ENCODE measurements around the gene POU4F3.
"Not testable (repeated sequence)": the region's sequence is repeated elsewhere in the genome, so short reads cannot be mapped to it uniquely, and the experiment has no call there.

The POU4F3 gene, protein sequence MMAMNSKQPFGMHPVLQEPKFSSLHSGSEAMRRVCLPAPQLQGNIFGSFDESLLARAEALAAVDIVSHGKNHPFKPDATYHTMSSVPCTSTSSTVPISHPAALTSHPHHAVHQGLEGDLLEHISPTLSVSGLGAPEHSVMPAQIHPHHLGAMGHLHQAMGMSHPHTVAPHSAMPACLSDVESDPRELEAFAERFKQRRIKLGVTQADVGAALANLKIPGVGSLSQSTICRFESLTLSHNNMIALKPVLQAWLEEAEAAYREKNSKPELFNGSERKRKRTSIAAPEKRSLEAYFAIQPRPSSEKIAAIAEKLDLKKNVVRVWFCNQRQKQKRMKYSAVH

DNA sequence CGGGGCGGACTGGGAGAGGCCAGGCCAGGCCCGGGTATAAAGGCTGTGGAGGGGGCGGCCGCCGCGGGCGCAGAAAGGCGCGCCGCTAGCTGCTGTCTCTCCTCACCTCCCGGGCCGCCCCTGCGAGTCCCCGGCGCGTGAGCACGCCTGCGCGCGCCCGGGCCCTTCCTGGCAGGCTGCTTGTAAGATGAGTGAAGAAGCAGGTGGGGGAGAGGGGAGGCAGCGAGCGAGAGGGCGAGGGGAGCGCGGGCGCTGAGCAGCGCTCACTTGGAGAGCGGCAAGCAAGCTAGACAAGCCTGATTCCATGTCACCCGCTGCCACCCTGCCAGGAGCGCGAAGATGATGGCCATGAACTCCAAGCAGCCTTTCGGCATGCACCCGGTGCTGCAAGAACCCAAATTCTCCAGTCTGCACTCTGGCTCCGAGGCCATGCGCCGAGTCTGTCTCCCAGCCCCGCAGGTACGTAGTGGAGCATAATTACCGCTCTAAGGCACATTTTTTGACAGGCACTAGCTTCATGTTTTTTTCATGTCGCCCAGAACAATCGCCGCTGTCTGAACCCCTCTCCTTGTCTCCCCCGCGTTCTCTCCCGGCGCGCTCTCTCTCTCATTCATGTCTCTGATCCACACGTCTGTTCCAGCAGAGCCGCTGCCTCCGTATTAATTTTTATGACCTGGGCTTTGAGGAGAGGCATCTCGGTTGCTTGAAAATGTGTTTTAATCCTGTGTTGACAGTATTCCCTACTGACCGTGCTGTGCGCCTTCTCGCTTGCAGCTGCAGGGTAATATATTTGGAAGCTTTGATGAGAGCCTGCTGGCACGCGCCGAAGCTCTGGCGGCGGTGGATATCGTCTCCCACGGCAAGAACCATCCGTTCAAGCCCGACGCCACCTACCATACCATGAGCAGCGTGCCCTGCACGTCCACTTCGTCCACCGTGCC, at the start of gene POU4F3:
POU4F3 (plus strand) TSS at position 66 of the 941 bp plus-strand sequence; CDS start at position 340, 274 bp downstream.
- H3K4me3 ChIP-seq (ENCODE audit: low read length) = no peak within 1 kb of the TSS
- no peak for TF ChIP-seq ZNF274 (IDR thresholded peaks at IDR 0.05; ENCODE audit: low read depth, low read length)

GRCh38 chr5:146290318-146290717, 48.3 kb upstream of the POU4F3 start:
- TF ChIP-seq ZNF274 (IDR thresholded peaks at IDR 0.05; ENCODE audit: low read depth, low read length) = no peak
- no peak overlapping the region for H3K4me3 ChIP-seq (ENCODE audit: low read length)

GRCh38 chr5:146291421-146292074, 47.1 kb upstream of the POU4F3 start:
- TF ChIP-seq ZNF274 (IDR thresholded peaks at IDR 0.05; ENCODE audit: low read depth, low read length) = no peak

GRCh38 chr5:146296245-146296644, 42.4 kb upstream of the POU4F3 start:
- TF ChIP-seq ZNF274 (IDR thresholded peaks at IDR 0.05; ENCODE audit: low read depth, low read length) = no peak
- no peak overlapping the region for H3K4me3 ChIP-seq (ENCODE audit: low read length)

More at GRCh38 chr5:146291421-146292074, 47.1 kb upstream of the POU4F3 start:
- no peak overlapping the region for H3K4me3 ChIP-seq (ENCODE audit: low read length)

- not testable (repeated sequence) for H3K4me3 ChIP-seq (ENCODE audit: low read length)
Observed at GRCh38 chr5:146298920-146299319, 39.7 kb upstream of the POU4F3 start.

DNA sequence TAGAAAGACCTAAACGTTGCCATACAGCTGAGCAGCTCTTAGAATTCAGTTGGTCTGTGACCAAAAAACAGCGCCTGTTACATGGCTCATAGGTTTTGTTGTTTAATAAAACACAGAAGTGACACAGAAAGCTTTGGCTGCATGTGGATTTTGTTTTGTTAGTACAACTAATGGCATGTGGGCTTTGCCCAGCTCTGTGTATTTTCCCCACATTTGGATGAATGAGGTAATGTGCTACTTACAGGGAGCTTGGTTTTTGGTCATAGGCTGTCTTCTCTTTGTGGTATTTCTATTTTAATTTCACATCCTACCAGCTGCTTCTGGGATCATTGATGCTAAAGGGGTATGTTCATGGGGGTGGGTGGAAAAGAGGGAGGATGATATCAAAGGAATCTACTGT, 37.0 kb upstream of the POU4F3 start:
- no peak overlapping the region for H3K4me3 ChIP-seq (ENCODE audit: low read length)
- no peak for TF ChIP-seq ZNF274 (IDR thresholded peaks at IDR 0.05; ENCODE audit: low read depth, low read length)

GRCh38 chr5:146302406-146302805, 36.2 kb upstream of the POU4F3 start:
- no peak overlapping the region for H3K4me3 ChIP-seq (ENCODE audit: low read length)
- no peak for TF ChIP-seq ZNF274 (IDR thresholded peaks at IDR 0.05; ENCODE audit: low read depth, low read length)

- no peak for TF ChIP-seq ZNF274 (IDR thresholded peaks at IDR 0.05; ENCODE audit: low read depth, low read length)
Observed at GRCh38 chr5:146306838-146307237, 31.8 kb upstream of the POU4F3 start.

GRCh38 chr5:146307796-146308195, 30.8 kb upstream of the POU4F3 start:
- no peak overlapping the region for H3K4me3 ChIP-seq (ENCODE audit: low read length)
- TF ChIP-seq ZNF274 (IDR thresholded peaks at IDR 0.05; ENCODE audit: low read depth, low read length) = no peak

More at GRCh38 chr5:146306838-146307237, 31.8 kb upstream of the POU4F3 start:
- no peak overlapping the region for H3K4me3 ChIP-seq (ENCODE audit: low read length)

DNA sequence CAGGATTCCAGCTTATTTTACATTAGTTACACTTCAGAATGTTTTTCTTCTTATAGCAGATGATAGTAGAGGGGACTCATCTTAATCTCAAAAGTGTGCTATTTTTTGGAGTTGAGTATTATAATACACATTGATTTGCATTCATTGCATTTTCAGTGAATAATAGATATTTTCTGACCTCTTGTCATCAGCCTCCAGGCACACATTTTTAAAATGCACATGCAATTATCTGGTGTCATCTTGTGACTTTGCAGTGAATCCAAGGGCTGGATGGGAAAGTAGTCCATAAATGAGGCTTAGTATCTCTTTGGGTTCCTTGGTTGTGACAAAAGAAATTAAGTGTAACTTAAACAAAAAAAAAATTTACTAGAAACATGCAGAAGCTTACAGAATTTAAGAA, 28.1 kb upstream of the POU4F3 start:
- TF ChIP-seq ZNF274 (IDR thresholded peaks at IDR 0.05; ENCODE audit: low read depth, low read length) = no peak
- H3K4me3 ChIP-seq (ENCODE audit: low read length) = no peak overlapping the region

- no peak overlapping the region for H3K4me3 ChIP-seq (ENCODE audit: low read length)
- no peak for TF ChIP-seq ZNF274 (IDR thresholded peaks at IDR 0.05; ENCODE audit: low read depth, low read length)
Observed at GRCh38 chr5:146311278-146311677, 27.4 kb upstream of the POU4F3 start.

- no peak overlapping the region for H3K4me3 ChIP-seq (ENCODE audit: low read length)
- TF ChIP-seq ZNF274 (IDR thresholded peaks at IDR 0.05; ENCODE audit: low read depth, low read length) = no peak
Observed at GRCh38 chr5:146313027-146313426, 25.6 kb upstream of the POU4F3 start.

- TF ChIP-seq ZNF274 (IDR thresholded peaks at IDR 0.05; ENCODE audit: low read depth, low read length) = no peak
- no peak overlapping the region for H3K4me3 ChIP-seq (ENCODE audit: low read length)
Observed at GRCh38 chr5:146321571-146321970, 17.1 kb upstream of the POU4F3 start.

DNA sequence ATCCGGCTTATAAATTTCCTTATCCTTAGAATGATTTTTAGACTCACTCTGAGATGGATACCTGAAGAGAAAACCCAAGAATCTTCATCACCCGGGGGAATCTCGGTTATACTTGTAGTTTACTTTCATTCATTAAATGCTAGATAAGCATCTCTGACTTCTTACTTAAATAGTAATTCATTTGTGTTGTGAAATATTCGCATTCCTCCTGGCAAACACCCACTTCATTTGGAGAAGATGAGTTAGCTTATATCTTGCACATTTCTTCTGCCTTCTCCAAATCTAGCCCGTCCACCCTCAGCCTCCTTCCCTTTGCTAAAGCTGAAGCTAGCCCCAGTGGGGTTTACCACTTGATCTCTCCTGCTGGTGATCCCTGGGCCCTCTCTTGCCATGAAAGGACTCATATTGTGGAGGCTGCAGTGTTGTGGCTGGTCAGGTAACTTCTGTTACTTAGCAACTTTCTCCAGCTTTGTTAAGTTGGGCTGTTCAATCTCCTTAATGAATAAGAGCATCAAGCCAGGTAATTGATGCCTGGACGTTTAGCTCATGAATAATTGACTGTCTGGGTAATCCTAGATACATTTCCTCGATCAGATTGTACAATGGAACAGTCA, 11.3 kb upstream of the POU4F3 start:
- no peak for TF ChIP-seq ZNF274 (IDR thresholded peaks at IDR 0.05; ENCODE audit: low read depth, low read length)

More for the DNA sequence above, 11.3 kb upstream of the POU4F3 start:
- no peak overlapping the region for H3K4me3 ChIP-seq (ENCODE audit: low read length)

Measured in GM08714 (cell line).